ENCODE data around the gene KCNMA1. TPM values are rescaled to one million over a fixed set of nuclear protein-coding genes. Genes with fewer than 3 reads are reported as not detected.

Gene KCNMA1
- total and polyA plus RNA-seq, 2 donors (not counting 1 experiment from before 2014, with no cell fraction given) = 0.82 to 3.1 TPM

GRCh38 chr10:77339166-77339565, 298.4 kb downstream of the KCNMA1 start:
- Histone ChIP-seq H3K36me3 (replicated peaks in 1 of 2; ENCODE audit: control extremely low read depth in 1 of 2, control insufficient read depth in 1 of 2, extremely low read depth in 1 of 2, insufficient read depth in 2 of 2, low read length in 1 of 2) (no peaks in the 10 kb centered on the region), H3K4me3 (ENCODE audit: control extremely low read depth in 1 of 5, extremely low read depth in 1 of 5, insufficient read depth in 1 of 5, low read depth in 2 of 5, low read length in 4 of 5) (no peak overlapping the region), H4K20me1 (ENCODE audit: control insufficient read depth, insufficient read depth, low read length, poor library complexity, severe bottlenecking) (no peaks in the 10 kb centered on the region), H3K27me3 (replicated peaks in 1 of 4; ENCODE audit: control extremely low read depth in 1 of 4, control insufficient read depth in 3 of 4, insufficient read depth in 4 of 4, low read length in 3 of 4) (peaks cover 0 to 3% (median 0%) of the 10 kb centered on the region in 4 experiments), H3K9ac (ENCODE audit: low read length) (no peak overlapping the region), H2AFZ (ENCODE audit: insufficient read depth, low read depth, low read length, poor library complexity, severe bottlenecking) (no peak overlapping the region), H3K27ac (ENCODE audit: low read length in 2 of 2) (no peak overlapping the region), H3K9me3 (ENCODE audit: control extremely low read depth in 1 of 3, control insufficient read depth in 2 of 3, insufficient read depth in 1 of 3, low read length in 2 of 3) (peaks cover 0 to 6% (median 3%) of the 10 kb centered on the region in 3 donors), H3K79me2 (ENCODE audit: control insufficient read depth, insufficient read depth, low read length) (no peaks in the 10 kb centered on the region), H3K4me2 (replicated peaks; ENCODE audit: low read depth, low read length, poor library complexity, severe bottlenecking) (no peak overlapping the region), H3K4me1 (ENCODE audit: control insufficient read depth in 2 of 2, insufficient read depth in 2 of 2, low read length in 2 of 2) (no peaks in the 10 kb centered on the region)
- intact Hi-C loops (cut with micrococcal nuclease) = no loop called here
- no peak for DNase-seq
- ATAC-seq (ENCODE audit: low read depth) = no peak
- peaks cover 8% of the 10 kb centered on the region for H3K27me3 Mint-ChIP-seq
- no peaks in the 10 kb centered on the region for H3K9me3 Mint-ChIP-seq (ENCODE audit: insufficient read depth)
- TF ChIP-seq CTCF (IDR thresholded peaks at IDR 0.05) = no peak
- TF ChIP-seq EZH2 (IDR thresholded peaks at IDR 0.05; ENCODE audit: borderline replicate concordance, insufficient read depth, low read depth, low read length, poor library complexity, severe bottlenecking) = no peak
- CTCF ChIA-PET = no interaction called here
- POLR2A ChIA-PET = no interaction called here
- no peaks in the 10 kb centered on the region for H3K4me1 Mint-ChIP-seq
- H3K4me3 Mint-ChIP-seq = no peak overlapping the region
- WGBS (ENCODE audit: insufficient coverage) = no CpG with 5 or more reads among the region's 1 CpG
- H3K27ac Mint-ChIP-seq = no peak overlapping the region

DNA sequence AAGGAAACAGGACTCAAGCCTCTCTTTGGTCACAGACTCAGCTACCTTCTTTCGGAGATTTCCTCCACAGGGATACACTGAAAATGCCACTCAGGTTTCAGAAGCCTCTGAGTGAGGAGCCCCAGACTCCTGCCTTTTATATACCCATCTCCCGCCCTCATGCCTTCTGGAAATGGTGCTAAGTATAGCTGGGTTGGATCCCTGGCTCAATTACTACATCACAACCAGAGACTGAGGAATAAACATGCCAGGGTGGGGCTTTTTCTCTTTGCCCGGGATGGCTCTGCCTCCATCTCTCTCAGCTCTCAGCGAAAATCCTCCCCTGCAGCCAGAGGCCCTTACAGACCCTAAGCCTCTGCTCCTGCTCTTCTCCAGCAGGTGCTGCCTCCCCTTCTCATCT, 299.5 kb downstream of the KCNMA1 start:
- H3K4me1 Mint-ChIP-seq = no peaks in the 10 kb centered on the region
- peaks cover 8% of the 10 kb centered on the region for H3K27me3 Mint-ChIP-seq
- ChIA-PET POLR2A (no interaction called here), CTCF (no interaction called here)
- H3K9me3 Mint-ChIP-seq (ENCODE audit: insufficient read depth) = no peaks in the 10 kb centered on the region
- H3K27ac Mint-ChIP-seq = no peak overlapping the region
- Histone ChIP-seq H2AFZ (ENCODE audit: insufficient read depth, low read depth, low read length, poor library complexity, severe bottlenecking) (no peak overlapping the region), H3K9ac (ENCODE audit: low read length) (no peak overlapping the region), H3K9me3 (ENCODE audit: control extremely low read depth in 1 of 3, control insufficient read depth in 2 of 3, insufficient read depth in 1 of 3, low read length in 2 of 3) (peaks cover 0 to 6% (median 3%) of the 10 kb centered on the region in 3 donors), H3K79me2 (ENCODE audit: control insufficient read depth, insufficient read depth, low read length) (no peaks in the 10 kb centered on the region), H3K4me3 (ENCODE audit: control extremely low read depth in 1 of 5, extremely low read depth in 1 of 5, insufficient read depth in 1 of 5, low read depth in 2 of 5, low read length in 4 of 5) (no peak overlapping the region), H3K4me1 (ENCODE audit: control insufficient read depth in 2 of 2, insufficient read depth in 2 of 2, low read length in 2 of 2) (no peaks in the 10 kb centered on the region), H4K20me1 (ENCODE audit: control insufficient read depth, insufficient read depth, low read length, poor library complexity, severe bottlenecking) (no peaks in the 10 kb centered on the region), H3K36me3 (replicated peaks in 1 of 2; ENCODE audit: control extremely low read depth in 1 of 2, control insufficient read depth in 1 of 2, extremely low read depth in 1 of 2, insufficient read depth in 2 of 2, low read length in 1 of 2) (no peaks in the 10 kb centered on the region), H3K27me3 (replicated peaks in 1 of 4; ENCODE audit: control extremely low read depth in 1 of 4, control insufficient read depth in 3 of 4, insufficient read depth in 4 of 4, low read length in 3 of 4) (peaks cover 0 to 3% (median 0%) of the 10 kb centered on the region in 4 experiments), H3K27ac (ENCODE audit: low read length in 2 of 2) (no peak overlapping the region), H3K4me2 (replicated peaks; ENCODE audit: low read depth, low read length, poor library complexity, severe bottlenecking) (no peak overlapping the region)
- intact Hi-C loops (cut with micrococcal nuclease) = no loop called here
- no peak for TF ChIP-seq EZH2 (IDR thresholded peaks at IDR 0.05; ENCODE audit: borderline replicate concordance, insufficient read depth, low read depth, low read length, poor library complexity, severe bottlenecking)
- ATAC-seq (ENCODE audit: low read depth) = no peak
- WGBS (ENCODE audit: insufficient coverage) = 78% methylated on average over 3 of the region's 4 CpGs
- H3K4me3 Mint-ChIP-seq = no peak overlapping the region
- DNase-seq = no peak

Data from B cell (primary cell).